Hepatocyte (in vitro differentiated cells): Measurements from ENCODE around the gene ASB5. TPM values are rescaled to one million over a fixed set of nuclear protein-coding genes. Genes with fewer than 3 reads are reported as not detected.
"Not testable (repeated sequence)": the region's sequence is repeated elsewhere in the genome, so short reads cannot be mapped to it uniquely, and the experiment has no call there.

Experiments
- DNase-seq: peaks from one replicate; pipeline ENCODE4 v3.0.0-alpha.2; 2016; ENCODE audit warnings: low spot score
- H2AFZ ChIP-seq: fragments of 200-600 bp; sonication (generic); 2 replicates; pipeline ENCODE4 v1.6.0; 2016; ENCODE audit warnings: antibody characterized with exemption, mild to moderate bottlenecking
- H3K27ac ChIP-seq: fragments of 200-600 bp; sonication (generic); 2 replicates; pipeline ENCODE4 v1.5.1; 2016; ENCODE audit warnings: mild to moderate bottlenecking
- H3K27me3 ChIP-seq: fragments of 200-600 bp; sonication (generic); 2 replicates; pipeline ENCODE4 v1.6.1; 2016
- H3K36me3 ChIP-seq: fragments of 200-600 bp; sonication (generic); replicated peaks from 2 replicates; pipeline ENCODE4 v1.5.1; 2016; ENCODE audit warnings: low read depth; ENCODE audit not compliant: insufficient read depth
- H3K4me1 ChIP-seq: fragments of 200-600 bp; sonication (generic); 2 replicates; pipeline ENCODE4 v1.5.1; 2016; ENCODE audit warnings: mild to moderate bottlenecking, moderate library complexity; ENCODE audit not compliant: insufficient read depth
- H3K4me2 ChIP-seq: fragments of 200-600 bp; sonication (generic); 2 replicates; pipeline ENCODE4 v1.6.0; 2016
- H3K4me3 ChIP-seq: fragments of 200-600 bp; sonication (generic); 2 replicates; pipeline ENCODE4 v1.5.1; 2016; ENCODE audit warnings: mild to moderate bottlenecking
- H3K79me2 ChIP-seq: fragments of 200-600 bp; sonication (generic); 2 replicates; pipeline ENCODE4 v1.6.0; 2017; ENCODE audit warnings: mild to moderate bottlenecking
- H3K9me2 ChIP-seq: fragments of 200-600 bp; sonication (generic); replicated peaks from 2 replicates; pipeline ENCODE4 v1.6.0; 2017; ENCODE audit warnings: mild to moderate bottlenecking; ENCODE audit not compliant: insufficient read depth
- H3K9me3 ChIP-seq: fragments of 200-600 bp; sonication (generic); 2 replicates; pipeline ENCODE4 v1.5.1; 2016; ENCODE audit warnings: low read depth, mild to moderate bottlenecking
- H4K20me1 ChIP-seq: fragments of 200-600 bp; sonication (generic); 2 replicates; pipeline ENCODE4 v1.6.0; 2016; ENCODE audit warnings: mild to moderate bottlenecking; ENCODE audit not compliant: insufficient read depth, poor library complexity, severe bottlenecking
- CTCF ChIP-seq: fragments of 200-600 bp; sonication (generic); IDR thresholded peaks from 2 replicates; pipeline ENCODE4 v1.5.1; 2016; ENCODE audit warnings: antibody characterized with exemption, mild to moderate bottlenecking; ENCODE audit not compliant: poor library complexity
- EZH2 ChIP-seq: fragments of 200-600 bp; sonication (generic); IDR thresholded peaks from 2 replicates; pipeline ENCODE4 v1.6.1; 2016; ENCODE audit warnings: antibody characterized with exemption, mild to moderate bottlenecking, borderline replicate concordance
- EZH2phosphoT487 ChIP-seq: fragments of 200-600 bp; sonication (generic); IDR thresholded peaks from one replicate; pipeline ENCODE4 v1.6.1; 2018; ENCODE audit warnings: antibody characterized with exemption, mild to moderate bottlenecking, low read depth, moderate library complexity; ENCODE audit not compliant: unreplicated experiment, severe bottlenecking
- WGBS: methylation state at CpG from one replicate; pipeline ENCODE4 v1.1.6; 2016; ENCODE audit warnings: low lambda C conversion rate; ENCODE audit errors: missing lambda C conversion rate; 5-methylcytosine and 5-hydroxymethylcytosine counted together
- polyA plus RNA-seq: library from polyadenylated mRNA; unstranded; fragments of >200 nt; fragmentation: Nextera tagmentation; extraction: Ambion mirVana; gene quantifications from 2 replicates; pipeline ENCODE4 v1.2.1, GENCODE V29; 2016
- total RNA-seq: library from RNA; depleted of rRNA; stranded (reverse); fragments of >200 nt; gene quantifications from 2 replicates; pipeline ENCODE4 v1.2.3, GENCODE V29; 2014

ASB5 gene
- total and polyA plus RNA-seq, 2 experiments from 2014 or later, result 0.10 to 0.30 TPM

GRCh38 chr4:176289561-176289960 lies 20.5 kb upstream of the ASB5 start:
- Histone ChIP-seq H3K36me3 (no peaks in the 10 kb centered on the region), H3K27ac (no peak overlapping the region)
- 88% methylated on average over 6 of the region's 6 CpGs for WGBS

GRCh38 chr4:176288020-176288419 lies 19.0 kb upstream of the ASB5 start:
- no peak for TF ChIP-seq CTCF
- no peak for TF ChIP-seq EZH2phosphoT487
- TF ChIP-seq EZH2, result no peak
- Histone ChIP-seq H3K4me2 (no peak overlapping the region), H3K4me3 (no peak overlapping the region), H3K27ac (no peak overlapping the region), H3K9me2 (no peaks in the 10 kb centered on the region), H4K20me1 (no peaks in the 10 kb centered on the region), H3K79me2 (no peaks in the 10 kb centered on the region), H3K36me3 (no peaks in the 10 kb centered on the region), H2AFZ (no peak overlapping the region), H3K4me1 (no peaks in the 10 kb centered on the region), H3K27me3 (no peaks in the 10 kb centered on the region), H3K9me3 (no peaks in the 10 kb centered on the region)
- DNase-seq, result no peak

More at GRCh38 chr4:176289561-176289960, 20.5 kb upstream of the ASB5 start:
- no peaks in the 10 kb centered on the region for H3K79me2 ChIP-seq
- no peak overlapping the region for H3K4me2 ChIP-seq
- H3K27me3 ChIP-seq, result no peaks in the 10 kb centered on the region
- DNase-seq, result no peak
- H3K9me2 ChIP-seq, result no peaks in the 10 kb centered on the region
- no peak for TF ChIP-seq EZH2
- TF ChIP-seq EZH2phosphoT487, result no peak
- no peak for TF ChIP-seq CTCF
- H4K20me1 ChIP-seq, result no peaks in the 10 kb centered on the region
- H2AFZ ChIP-seq, result no peak overlapping the region
- H3K4me1 ChIP-seq, result no peaks in the 10 kb centered on the region
- H3K9me3 ChIP-seq, result no peaks in the 10 kb centered on the region
- no peak overlapping the region for H3K4me3 ChIP-seq

GRCh38 chr4:176287546-176287945 lies 18.5 kb upstream of the ASB5 start:
- H4K20me1 ChIP-seq, result no peaks in the 10 kb centered on the region
- H2AFZ ChIP-seq, result no peak overlapping the region
- H3K36me3 ChIP-seq, result no peaks in the 10 kb centered on the region
- no peaks in the 10 kb centered on the region for H3K4me1 ChIP-seq
- H3K4me3 ChIP-seq, result no peak overlapping the region
- TF ChIP-seq EZH2, result no peak
- TF ChIP-seq EZH2phosphoT487, result no peak
- no peak for TF ChIP-seq CTCF
- H3K27me3 ChIP-seq, result no peaks in the 10 kb centered on the region
- H3K9me2 ChIP-seq, result no peaks in the 10 kb centered on the region
- no peaks in the 10 kb centered on the region for H3K79me2 ChIP-seq
- no peaks in the 10 kb centered on the region for H3K9me3 ChIP-seq
- no peak overlapping the region for H3K27ac ChIP-seq
- H3K4me2 ChIP-seq, result no peak overlapping the region
- DNase-seq, result no peak

GRCh38 chr4:176286728-176287127 lies 17.7 kb upstream of the ASB5 start:
- Histone ChIP-seq H3K4me2 (no peak overlapping the region), H3K79me2 (no peaks in the 10 kb centered on the region), H3K27ac (no peak overlapping the region), H3K36me3 (no peaks in the 10 kb centered on the region), H4K20me1 (no peaks in the 10 kb centered on the region), H3K4me1 (no peaks in the 10 kb centered on the region), H3K9me3 (no peaks in the 10 kb centered on the region), H3K27me3 (no peaks in the 10 kb centered on the region), H3K9me2 (no peaks in the 10 kb centered on the region), H3K4me3 (no peak overlapping the region), H2AFZ (no peak overlapping the region)
- WGBS, result 71% methylated on average over 3 of the region's 3 CpGs
- no peak for DNase-seq
- TF ChIP-seq EZH2phosphoT487 (no peak), CTCF (no peak), EZH2 (no peak)

GRCh38 chr4:176279560-176279959 lies 10.5 kb upstream of the ASB5 start:
- not testable (repeated sequence) for H3K79me2 ChIP-seq, H2AFZ ChIP-seq, H3K4me1 ChIP-seq, H3K9me3 ChIP-seq, H3K36me3 ChIP-seq, H3K27ac ChIP-seq, H3K27me3 ChIP-seq, H4K20me1 ChIP-seq, DNase-seq, H3K9me2 ChIP-seq, H3K4me2 ChIP-seq, H3K4me3 ChIP-seq
- WGBS, result 93% methylated on average over 1 of the region's 1 CpG
